GM19372 (cell line): ENCODE results near the gene ZGPAT.
"Not testable (repeated sequence)": the region's sequence is repeated elsewhere in the genome, so short reads cannot be mapped to it uniquely, and the experiment has no call there.

Source experiments
- ATAC-seq: cut with Tn5 transposase; IDR thresholded peaks from one replicate; pipeline ENCODE4 v1.9.1; 2021; ENCODE audit warnings: mild to moderate bottlenecking, low read depth, moderate library complexity; ENCODE audit not compliant: unreplicated experiment

ZGPAT gene, protein sequence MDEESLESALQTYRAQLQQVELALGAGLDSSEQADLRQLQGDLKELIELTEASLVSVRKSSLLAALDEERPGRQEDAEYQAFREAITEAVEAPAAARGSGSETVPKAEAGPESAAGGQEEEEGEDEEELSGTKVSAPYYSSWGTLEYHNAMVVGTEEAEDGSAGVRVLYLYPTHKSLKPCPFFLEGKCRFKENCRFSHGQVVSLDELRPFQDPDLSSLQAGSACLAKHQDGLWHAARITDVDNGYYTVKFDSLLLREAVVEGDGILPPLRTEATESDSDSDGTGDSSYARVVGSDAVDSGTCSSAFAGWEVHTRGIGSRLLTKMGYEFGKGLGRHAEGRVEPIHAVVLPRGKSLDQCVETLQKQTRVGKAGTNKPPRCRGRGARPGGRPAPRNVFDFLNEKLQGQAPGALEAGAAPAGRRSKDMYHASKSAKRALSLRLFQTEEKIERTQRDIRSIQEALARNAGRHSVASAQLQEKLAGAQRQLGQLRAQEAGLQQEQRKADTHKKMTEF

DNA sequence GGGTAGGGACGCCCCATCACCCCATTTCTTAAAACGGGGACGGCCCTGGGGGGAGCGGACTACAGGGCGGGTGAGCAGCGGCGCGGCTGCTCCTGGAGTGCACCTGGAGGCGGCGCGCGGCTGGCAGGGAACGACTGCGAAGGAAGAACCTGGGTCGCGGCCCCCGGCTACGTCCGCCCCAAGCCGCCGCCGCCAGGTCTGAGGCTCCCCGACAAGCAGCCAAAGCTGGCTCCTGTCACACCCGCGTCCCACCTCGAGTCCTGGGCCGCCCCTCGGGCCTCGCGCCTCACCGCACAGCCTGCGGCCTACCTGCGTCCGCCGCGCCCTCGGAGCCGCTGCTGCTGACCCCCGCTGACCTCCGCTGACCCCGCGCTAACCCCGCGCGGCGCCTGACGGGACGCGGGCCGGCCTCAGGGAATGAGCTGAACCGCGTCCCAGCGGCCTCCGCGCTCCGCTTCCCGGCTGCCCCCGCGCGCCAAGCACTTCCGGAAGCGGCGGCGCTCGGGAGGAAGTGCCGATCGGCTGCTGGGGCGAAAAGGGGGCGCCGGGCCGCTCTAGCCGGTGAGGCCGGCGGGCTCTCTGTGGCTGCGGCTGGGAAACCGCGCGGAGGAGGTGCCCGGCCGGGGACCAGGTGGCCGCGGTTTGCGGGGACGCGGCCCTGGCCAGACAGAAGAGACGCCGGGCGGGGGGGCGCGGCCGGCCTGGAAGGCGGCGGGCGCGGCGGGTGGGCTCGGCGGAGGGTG, at the start of gene ZGPAT, which contains the start of gene ARFRP1:
ZGPAT (plus strand) TSS at position 482 of the 743 bp plus-strand sequence. CDS start 542 bp downstream, outside the sequence.
ARFRP1 (minus strand) TSS at position 419 of the 743 bp plus-strand sequence. CDS start 885 bp downstream, outside the sequence.
- ATAC-seq = peak; percentile 76

DNA sequence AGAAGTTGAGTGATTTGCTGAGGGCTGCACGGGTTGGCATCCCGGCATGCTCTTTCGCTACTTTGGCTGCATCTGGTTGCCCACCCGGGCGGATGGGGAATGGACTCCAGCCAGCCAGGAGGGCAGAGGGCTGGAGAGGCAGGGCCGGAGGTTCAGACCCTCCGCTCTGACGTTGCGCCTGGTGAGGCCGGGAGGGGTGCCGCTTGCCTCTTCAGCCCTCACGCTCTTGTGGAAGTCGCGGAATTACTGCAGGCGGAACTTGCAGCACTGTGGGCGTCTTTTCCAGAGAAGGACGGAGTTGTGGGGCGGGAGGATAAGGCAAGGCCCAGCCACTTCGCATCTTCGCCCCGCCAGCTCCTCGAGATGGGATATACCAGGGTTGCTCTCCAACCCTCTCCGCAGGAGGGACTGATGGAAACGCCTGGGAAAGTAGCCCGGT, 49.1 kb upstream of the ZGPAT start:
- ATAC-seq = peak; percentile 26

DNA sequence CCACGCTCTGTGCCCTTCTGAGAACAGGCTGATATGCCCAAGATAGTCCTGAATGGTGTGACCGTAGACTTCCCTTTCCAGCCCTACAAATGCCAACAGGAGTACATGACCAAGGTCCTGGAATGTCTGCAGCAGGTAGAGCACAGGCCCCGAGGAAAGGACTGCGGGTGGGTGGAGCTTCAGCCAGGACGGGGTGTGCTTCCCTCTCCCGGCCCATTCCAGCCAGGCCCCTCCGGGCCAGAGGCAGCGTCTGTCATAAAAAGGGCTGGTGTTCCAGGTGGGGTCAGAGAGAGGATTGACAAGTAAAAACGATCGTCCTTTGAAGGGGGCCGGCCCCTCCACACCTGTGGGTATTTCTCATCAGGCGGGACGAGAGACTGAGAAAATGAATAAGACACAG, 48.5 kb upstream of the ZGPAT start:
- ATAC-seq = no peak

DNA sequence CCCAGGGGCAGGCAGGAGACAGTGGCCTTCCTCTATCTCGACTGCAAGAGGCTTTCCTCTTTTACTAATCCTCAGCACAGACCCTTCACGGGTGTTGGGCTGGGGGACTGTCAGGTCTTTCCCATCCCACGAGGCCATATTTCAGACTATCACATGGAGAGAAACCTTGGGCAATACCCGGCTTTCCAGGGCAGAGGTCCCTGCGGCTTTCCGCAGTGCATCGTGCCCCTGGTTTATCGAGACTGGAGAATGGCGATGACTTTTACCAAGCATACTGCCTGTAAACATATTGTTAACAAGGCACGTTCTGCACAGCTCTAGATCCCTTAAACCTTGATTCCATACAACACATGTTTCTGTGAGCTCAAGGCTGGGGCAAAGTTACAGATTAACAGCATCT, 47.7 kb upstream of the ZGPAT start:
- ATAC-seq = not testable (repeated sequence)

DNA sequence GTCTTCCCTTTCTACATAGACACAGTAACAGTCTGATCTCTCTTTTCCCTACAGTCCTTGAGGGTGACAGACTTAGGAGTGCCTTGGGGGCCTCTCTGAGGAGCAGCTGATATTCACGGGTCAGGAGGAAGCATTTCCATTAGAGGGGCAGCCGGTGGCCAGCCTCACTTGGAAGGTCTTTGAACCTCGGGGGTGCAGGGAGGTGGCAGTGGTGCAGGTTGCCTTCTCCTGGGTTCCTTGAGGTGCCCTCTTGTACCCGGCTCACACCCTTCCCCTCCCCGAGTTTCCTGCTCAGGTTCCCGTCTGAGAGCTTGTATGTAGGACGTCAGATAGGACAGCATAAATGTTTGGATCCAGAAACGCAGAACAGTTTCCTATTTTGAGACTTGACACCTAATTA, 47.2 kb upstream of the ZGPAT start:
- ATAC-seq = no peak

DNA sequence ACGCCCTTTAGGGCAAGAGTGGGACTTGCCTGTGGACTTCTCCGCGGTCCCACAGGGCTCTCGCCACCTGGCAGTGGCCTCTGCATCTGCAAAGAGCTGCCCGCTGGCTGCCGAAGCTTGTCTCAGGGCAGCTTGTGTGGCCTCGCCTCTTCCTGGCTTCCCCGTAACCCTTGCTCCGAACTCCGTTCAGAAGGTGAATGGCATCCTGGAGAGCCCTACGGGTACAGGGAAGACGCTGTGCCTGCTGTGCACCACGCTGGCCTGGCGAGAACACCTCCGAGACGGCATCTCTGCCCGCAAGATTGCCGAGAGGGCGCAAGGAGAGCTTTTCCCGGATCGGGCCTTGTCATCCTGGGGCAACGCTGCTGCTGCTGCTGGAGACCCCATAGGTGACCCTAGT, 46.7 kb upstream of the ZGPAT start:
- no peak for ATAC-seq

DNA sequence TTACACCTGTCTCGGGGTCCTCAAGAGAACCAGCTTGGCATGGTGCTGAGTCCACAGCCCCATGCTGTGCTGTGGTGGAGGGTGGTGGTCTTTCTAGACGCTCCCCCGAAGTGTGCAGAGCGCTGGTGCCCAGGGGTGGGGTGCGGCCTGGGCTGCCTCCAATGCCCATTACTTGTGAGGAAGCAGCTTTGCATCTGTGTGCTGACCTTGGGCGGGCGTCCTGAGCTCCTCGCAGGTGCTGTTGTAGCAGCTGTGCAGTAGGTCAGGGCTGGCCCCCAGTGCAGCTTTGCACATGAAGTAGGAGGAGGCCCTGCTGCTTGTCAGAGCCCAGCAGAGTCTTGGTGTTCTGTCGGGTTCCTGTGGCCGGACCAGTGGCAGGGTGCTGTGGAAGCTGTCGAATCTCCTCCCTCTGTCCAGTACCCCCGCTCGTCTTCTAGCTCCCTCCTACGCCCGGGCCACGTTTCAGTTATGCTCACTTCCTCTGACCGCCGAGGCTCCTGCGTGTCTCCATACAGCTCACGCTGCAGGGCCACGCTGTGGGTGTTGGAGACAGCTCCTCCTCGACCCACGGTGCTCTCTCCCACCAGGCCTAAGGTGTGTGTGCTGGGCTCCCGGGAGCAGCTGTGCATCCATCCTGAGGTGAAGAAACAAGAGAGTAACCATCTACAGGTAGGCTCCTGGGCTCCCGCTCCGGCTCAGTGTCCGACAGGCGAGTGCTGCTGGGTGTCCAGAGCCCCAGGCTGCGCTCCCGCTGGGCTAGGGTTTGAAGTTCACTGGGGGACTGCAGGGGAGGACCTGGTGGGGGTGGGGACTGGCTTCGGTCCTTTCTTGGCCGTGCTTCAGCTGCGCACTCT, 45.7 kb upstream of the ZGPAT start:
- no peak for ATAC-seq

DNA sequence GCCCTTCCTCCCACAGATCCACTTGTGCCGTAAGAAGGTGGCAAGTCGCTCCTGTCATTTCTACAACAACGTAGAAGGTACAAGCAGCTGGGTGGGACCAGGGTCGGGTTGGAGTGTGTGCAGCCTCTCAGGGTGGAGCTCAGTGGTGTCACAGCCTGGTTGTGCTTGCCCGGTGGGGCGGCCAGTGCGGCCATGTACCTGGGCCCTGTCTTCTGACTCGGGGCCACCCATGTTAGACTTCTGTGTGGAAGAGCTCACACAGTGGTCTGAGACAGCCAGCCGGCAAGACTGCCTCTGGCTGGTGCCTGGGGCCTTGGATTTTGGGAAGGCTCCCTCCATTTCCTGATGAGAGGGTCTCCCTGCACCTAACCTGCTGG, 45.0 kb upstream of the ZGPAT start:
- ATAC-seq = no peak

DNA sequence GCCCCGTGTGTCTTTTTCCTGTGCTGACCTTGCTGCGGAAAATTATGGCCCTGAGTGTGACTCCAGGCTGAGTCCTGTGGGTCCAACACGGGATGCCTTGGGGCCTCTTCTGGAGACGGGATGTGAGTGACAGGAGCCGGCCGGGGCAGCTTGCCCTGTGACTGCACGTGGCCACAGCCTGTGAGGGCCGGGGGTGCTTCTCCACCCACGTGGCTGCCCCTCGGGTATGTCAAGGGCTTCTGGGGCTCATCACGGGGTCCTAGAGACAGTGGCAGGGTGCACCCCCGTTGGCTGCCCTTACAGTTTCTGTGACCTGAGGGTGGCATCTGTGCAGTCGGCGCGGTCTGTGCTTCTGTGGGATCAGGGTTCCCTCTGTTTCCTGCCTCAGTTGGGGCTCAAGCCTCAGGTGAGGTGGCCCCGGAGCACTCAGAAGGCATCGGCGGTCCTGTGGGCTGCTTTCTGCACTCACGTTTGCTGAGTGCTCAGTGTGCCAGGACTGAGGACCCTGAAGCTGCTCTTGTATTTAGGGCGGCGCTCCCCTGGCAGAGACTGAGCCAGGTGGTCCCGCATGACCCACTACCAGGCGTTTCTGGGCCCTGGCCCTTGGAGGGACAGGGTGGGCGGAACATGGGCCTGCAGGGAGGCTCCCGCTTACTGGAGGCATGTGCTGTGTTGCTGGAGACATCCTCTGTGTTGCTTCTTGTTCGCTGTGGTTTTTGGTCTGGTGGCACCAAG, 44.3 kb upstream of the ZGPAT start:
- ATAC-seq = no peak

DNA sequence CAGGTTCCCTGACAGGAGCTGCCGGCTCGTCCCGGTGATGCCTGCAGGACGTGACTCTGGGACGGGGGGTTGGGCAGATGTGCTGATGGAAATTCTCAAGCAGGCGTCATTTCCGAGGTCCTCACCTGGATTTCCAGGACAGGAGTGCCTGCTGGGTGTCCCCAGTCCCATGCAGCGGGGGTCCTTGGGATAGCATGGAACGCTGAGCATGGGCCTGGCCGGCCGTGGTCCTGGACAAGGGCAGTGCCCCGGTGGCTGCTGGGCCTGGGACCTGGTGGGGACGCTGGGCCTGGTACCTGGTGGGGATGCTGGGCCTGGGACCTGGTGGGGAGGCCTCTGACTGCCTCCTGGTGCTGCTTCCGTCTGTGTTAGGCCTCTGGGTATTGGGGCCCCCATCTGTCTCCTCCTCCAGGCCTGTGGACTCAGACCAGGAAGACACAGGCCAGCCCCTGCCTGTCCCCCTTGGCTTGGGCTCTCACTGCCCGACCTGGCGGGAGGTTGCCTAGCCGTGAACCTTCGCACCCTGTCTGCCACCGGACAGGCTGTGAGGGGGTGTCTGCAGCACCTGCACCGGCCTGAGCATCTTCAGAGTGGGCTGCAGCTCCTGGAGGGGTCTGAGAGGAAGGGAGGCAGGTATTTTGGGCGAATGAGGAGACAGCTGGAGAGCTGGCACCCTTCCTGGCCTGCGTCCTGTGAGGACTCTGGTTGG, 43.5 kb upstream of the ZGPAT start:
- no peak for ATAC-seq

DNA sequence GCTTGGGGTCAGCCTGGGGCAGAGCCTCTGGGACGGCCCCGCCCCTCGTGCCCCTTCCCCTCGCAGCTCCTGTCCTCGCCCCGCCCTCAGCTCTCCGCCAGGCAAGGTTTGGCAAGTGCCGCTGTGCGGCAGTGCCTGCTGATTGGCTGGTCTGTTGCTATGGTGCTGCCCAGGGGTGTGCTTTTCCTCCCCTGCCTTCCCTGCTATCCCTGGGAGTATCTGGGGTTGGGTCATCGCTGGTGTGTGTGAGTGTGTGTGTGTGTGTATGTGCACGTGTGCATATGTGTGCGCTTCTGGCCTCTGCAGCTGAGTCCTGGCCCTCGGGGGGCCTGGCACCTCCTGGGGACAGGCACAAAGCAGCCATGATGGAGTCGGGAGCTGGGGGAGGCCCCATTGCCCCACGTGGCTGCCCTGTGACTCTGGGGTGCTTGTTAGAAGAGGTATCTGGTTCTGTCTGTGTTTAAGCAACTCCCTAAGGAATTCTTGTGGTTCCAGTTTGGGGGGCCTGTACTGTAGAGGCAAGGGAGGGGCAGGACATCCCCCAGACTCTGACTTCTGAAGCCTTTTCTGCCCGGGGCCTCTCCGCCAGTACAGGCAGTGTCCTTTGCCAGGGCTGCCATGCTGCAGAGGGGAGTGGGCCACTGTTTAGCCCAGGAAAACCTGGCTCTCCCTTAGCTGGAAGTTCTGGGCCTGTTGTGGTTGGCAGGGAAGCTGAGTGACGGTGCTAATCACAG, 42.8 kb upstream of the ZGPAT start:
- no peak for ATAC-seq

DNA sequence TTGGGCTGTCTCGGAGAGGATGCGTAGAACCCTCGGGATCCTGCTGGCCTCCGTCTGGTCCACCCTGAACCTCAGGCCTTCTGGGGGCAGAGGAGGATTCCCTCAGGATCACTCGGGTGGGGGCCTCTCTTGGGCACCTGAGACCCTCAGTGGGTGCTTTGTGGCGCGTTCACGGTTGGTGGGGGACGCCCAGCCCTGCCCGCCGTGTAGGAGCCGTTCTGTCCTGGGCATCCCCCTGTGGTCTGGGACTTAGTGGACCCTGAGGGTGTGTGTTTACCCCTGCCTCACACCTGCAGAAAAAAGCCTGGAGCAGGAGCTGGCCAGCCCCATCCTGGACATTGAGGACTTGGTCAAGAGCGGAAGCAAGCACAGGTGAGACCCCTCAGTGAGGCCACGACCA, 42.1 kb upstream of the ZGPAT start:
- ATAC-seq = no peak

DNA sequence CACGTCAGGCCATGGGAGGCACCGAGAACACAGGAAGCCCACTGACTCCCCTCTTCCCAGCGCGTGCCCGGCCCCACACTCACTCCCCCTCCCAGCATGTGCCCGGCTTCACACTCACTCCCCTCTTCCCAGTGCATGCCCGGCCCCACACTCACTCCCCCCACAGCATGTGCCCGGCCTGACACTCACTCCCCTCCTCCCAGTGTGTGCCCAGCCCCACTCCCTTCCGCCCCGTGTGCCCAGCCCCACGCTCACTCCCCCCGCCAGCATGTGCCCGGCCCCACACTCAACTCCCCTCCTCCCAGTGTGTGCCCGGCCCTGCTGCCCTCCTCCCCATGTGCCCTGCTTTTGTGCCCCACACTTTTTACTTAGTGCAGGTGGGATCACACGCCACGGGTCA, 40.0 kb upstream of the ZGPAT start:
- ATAC-seq = no peak

DNA sequence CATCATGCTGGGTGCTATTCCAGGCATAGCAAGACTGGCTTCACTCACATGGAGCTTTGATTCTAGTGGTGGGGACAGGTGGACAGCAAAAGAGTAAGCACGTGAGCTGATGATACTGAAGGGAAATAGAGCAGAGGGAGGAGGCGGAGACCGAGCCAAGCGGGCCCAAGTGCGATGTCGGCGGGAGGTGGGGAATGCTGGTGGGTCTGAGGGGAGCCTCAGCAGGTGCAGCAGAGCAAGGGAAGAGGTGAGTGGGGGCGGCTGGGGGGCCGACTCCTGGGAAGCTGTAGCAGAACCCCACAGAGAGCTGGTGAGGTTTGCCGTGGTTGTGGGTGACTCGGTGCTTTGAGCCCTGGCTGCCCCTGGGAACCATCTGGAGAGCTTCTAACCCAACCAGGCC, 39.5 kb upstream of the ZGPAT start:
- no peak for ATAC-seq

DNA sequence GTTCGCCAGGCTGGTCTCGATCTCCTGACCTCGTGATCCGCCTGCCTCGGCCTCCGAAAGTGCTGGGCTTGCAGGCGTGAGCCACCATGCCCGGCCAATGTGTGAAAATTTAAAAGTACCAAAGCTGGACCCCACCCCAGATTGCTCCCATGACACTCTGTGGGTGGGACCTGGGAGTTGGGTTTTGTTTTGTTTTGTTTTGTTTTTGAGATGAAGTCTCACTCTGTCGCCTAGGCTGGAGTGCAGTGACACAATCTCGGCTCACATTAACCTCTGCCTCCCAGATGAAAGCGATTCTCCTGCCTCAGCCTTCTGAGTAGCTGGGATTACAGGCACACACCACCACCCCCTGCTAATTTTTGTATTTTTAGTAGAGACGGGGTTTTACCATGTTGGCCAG, 36.1 kb upstream of the ZGPAT start:
- ATAC-seq = not testable (repeated sequence)

DNA sequence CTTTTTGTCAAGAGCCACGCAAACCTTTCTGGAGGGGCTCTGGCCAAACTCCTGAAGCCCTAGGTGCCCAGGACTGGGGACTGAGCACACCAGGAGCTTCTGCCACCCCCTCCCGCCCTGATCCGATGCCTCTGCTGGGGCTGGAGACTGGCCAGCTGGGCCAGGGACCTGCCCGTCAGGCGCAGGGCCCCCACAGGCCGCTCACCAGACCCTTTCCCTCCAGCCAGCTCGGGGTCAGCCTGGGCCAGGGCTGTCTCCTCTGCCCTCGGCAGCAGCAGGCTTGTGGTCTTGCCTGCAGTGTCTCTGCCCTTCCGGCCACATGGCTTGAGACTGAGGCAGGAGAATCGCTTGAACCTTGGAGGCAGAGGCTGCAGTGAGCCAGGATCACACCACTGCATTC, 35.2 kb upstream of the ZGPAT start:
- ATAC-seq = no peak

DNA sequence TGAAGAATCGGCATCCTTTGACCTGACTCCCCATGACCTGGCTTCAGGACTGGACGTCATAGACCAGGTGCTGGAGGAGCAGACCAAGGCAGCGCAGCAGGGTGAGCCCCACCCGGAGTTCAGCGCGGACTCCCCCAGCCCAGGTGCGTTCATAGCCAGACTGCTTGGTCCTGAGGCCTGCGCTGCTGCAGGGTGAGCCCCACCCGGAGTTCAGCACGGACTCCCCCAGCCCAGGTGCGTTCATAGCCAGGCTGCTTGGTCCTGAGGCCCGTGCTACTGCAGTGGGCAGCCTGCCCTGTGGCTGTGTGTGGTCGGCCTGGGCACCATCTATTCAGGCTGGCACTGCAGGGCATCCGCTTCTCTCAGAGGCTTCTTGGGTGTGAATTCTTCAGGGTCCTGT, 33.9 kb upstream of the ZGPAT start:
- no peak for ATAC-seq

DNA sequence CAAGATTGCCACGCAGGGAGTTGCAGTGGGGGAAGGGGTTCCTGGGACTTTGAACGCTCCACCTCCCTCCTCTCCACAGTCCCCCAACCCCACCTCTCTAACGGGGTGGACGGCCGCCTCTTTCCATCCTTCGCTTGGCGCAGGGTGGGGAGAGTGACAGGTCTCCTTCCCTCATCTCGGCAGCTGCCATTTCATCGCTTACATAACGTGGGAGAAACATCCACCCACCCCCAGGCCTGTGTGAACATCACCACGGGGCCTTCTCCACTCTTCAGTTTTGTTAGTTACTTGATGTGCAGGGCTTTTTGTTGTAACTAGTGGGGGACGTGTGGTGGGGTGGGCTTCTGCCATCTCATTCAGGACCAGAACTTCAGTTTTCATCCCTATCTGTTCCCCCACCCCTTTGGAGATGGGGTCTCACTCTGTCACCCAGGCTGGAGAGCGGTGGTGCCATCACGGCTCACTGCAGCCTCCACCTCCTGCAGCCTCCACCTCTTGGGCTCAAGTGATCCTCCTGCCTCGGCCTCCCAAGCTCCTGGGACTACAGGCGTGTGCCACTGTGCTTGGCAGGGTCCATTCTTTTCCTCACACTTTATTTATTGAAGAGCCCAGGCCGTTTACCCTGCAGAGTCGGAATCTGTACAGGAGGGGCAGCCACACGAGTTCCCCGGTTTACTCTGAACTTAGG, 32.0 kb upstream of the ZGPAT start:
- ATAC-seq = no peak
